ENCODE data around the gene TGM2.

Gene TGM2

GRCh38 chr20:38144974-38145728, 19.9 kb downstream of the TGM2 start:
- H3K36me3 ChIP-seq (ENCODE audit: control insufficient read depth, insufficient read depth, low read length) = no peaks in the 10 kb centered on the region
- no peaks in the 10 kb centered on the region for H3K9me3 ChIP-seq (ENCODE audit: control insufficient read depth, insufficient read depth, low read length)
- H3K4me3 ChIP-seq (ENCODE audit: low read depth, low read length) = no peak overlapping the region
- H3K9ac ChIP-seq (ENCODE audit: low read depth, low read length) = no peak overlapping the region
- no peaks in the 10 kb centered on the region for H3K27me3 ChIP-seq (ENCODE audit: control insufficient read depth, insufficient read depth, low read length)
- H3K4me1 ChIP-seq (ENCODE audit: control insufficient read depth, insufficient read depth, low read length) = no peaks in the 10 kb centered on the region

- no peak overlapping the region for H3K9ac ChIP-seq (ENCODE audit: low read depth, low read length)
- no peaks in the 10 kb centered on the region for H3K27me3 ChIP-seq (ENCODE audit: control insufficient read depth, insufficient read depth, low read length)
- H3K4me1 ChIP-seq (ENCODE audit: control insufficient read depth, insufficient read depth, low read length) = peaks cover 2% of the 10 kb centered on the region
- H3K4me3 ChIP-seq (ENCODE audit: low read depth, low read length) = no peak overlapping the region
- H3K36me3 ChIP-seq (ENCODE audit: control insufficient read depth, insufficient read depth, low read length) = no peaks in the 10 kb centered on the region
- no peaks in the 10 kb centered on the region for H3K9me3 ChIP-seq (ENCODE audit: control insufficient read depth, insufficient read depth, low read length)
Measured at GRCh38 chr20:38144598-38144973, 20.5 kb downstream of the TGM2 start.

GRCh38 chr20:38143646-38144554, 21.2 kb downstream of the TGM2 start:
- peaks cover 2% of the 10 kb centered on the region for H3K4me1 ChIP-seq (ENCODE audit: control insufficient read depth, insufficient read depth, low read length)
- no peaks in the 10 kb centered on the region for H3K9me3 ChIP-seq (ENCODE audit: control insufficient read depth, insufficient read depth, low read length)
- no peak overlapping the region for H3K4me3 ChIP-seq (ENCODE audit: low read depth, low read length)
- H3K27me3 ChIP-seq (ENCODE audit: control insufficient read depth, insufficient read depth, low read length) = no peaks in the 10 kb centered on the region
- no peaks in the 10 kb centered on the region for H3K36me3 ChIP-seq (ENCODE audit: control insufficient read depth, insufficient read depth, low read length)
- H3K9ac ChIP-seq (ENCODE audit: low read depth, low read length) = no peak overlapping the region

- H3K4me1 ChIP-seq (ENCODE audit: control insufficient read depth, insufficient read depth, low read length) = peaks cover 2% of the 10 kb centered on the region
- H3K36me3 ChIP-seq (ENCODE audit: control insufficient read depth, insufficient read depth, low read length) = no peaks in the 10 kb centered on the region
- no peak overlapping the region for H3K4me3 ChIP-seq (ENCODE audit: low read depth, low read length)
Measured at GRCh38 chr20:38143238-38143645, 21.8 kb downstream of the TGM2 start.

GRCh38 chr20:38141889-38142494, 23.1 kb downstream of the TGM2 start:
- H3K4me3 ChIP-seq (ENCODE audit: low read depth, low read length) = no peak overlapping the region
- no peaks in the 10 kb centered on the region for H3K36me3 ChIP-seq (ENCODE audit: control insufficient read depth, insufficient read depth, low read length)
- no peaks in the 10 kb centered on the region for H3K9me3 ChIP-seq (ENCODE audit: control insufficient read depth, insufficient read depth, low read length)
- H3K27me3 ChIP-seq (ENCODE audit: control insufficient read depth, insufficient read depth, low read length) = no peaks in the 10 kb centered on the region
- H3K4me1 ChIP-seq (ENCODE audit: control insufficient read depth, insufficient read depth, low read length) = peaks cover 2% of the 10 kb centered on the region
- no peak overlapping the region for H3K9ac ChIP-seq (ENCODE audit: low read depth, low read length)

More at GRCh38 chr20:38143238-38143645, 21.8 kb downstream of the TGM2 start:
- H3K9ac ChIP-seq (ENCODE audit: low read depth, low read length) = no peak overlapping the region
- H3K9me3 ChIP-seq (ENCODE audit: control insufficient read depth, insufficient read depth, low read length) = no peaks in the 10 kb centered on the region
- H3K27me3 ChIP-seq (ENCODE audit: control insufficient read depth, insufficient read depth, low read length) = no peaks in the 10 kb centered on the region

GRCh38 chr20:38141204-38141888, 23.7 kb downstream of the TGM2 start:
- Histone ChIP-seq H3K27me3 (ENCODE audit: control insufficient read depth, insufficient read depth, low read length) (no peaks in the 10 kb centered on the region), H3K9me3 (ENCODE audit: control insufficient read depth, insufficient read depth, low read length) (no peaks in the 10 kb centered on the region), H3K4me3 (ENCODE audit: low read depth, low read length) (no peak overlapping the region), H3K36me3 (ENCODE audit: control insufficient read depth, insufficient read depth, low read length) (no peaks in the 10 kb centered on the region), H3K4me1 (ENCODE audit: control insufficient read depth, insufficient read depth, low read length) (peaks cover 2% of the 10 kb centered on the region), H3K9ac (ENCODE audit: low read depth, low read length) (no peak overlapping the region)

GRCh38 chr20:38139977-38140753, 24.9 kb downstream of the TGM2 start:
- Histone ChIP-seq H3K9ac (ENCODE audit: low read depth, low read length) (no peak overlapping the region), H3K36me3 (ENCODE audit: control insufficient read depth, insufficient read depth, low read length) (no peaks in the 10 kb centered on the region), H3K4me1 (ENCODE audit: control insufficient read depth, insufficient read depth, low read length) (peaks cover 2% of the 10 kb centered on the region)

GRCh38 chr20:38139156-38139912, 25.7 kb downstream of the TGM2 start:
- H3K9me3 ChIP-seq (ENCODE audit: control insufficient read depth, insufficient read depth, low read length) = no peaks in the 10 kb centered on the region
- H3K9ac ChIP-seq (ENCODE audit: low read depth, low read length) = no peak overlapping the region
- H3K27me3 ChIP-seq (ENCODE audit: control insufficient read depth, insufficient read depth, low read length) = no peaks in the 10 kb centered on the region
- H3K36me3 ChIP-seq (ENCODE audit: control insufficient read depth, insufficient read depth, low read length) = no peaks in the 10 kb centered on the region
- peaks cover 2% of the 10 kb centered on the region for H3K4me1 ChIP-seq (ENCODE audit: control insufficient read depth, insufficient read depth, low read length)
- H3K4me3 ChIP-seq (ENCODE audit: low read depth, low read length) = no peak overlapping the region

More at GRCh38 chr20:38139977-38140753, 24.9 kb downstream of the TGM2 start:
- Histone ChIP-seq H3K9me3 (ENCODE audit: control insufficient read depth, insufficient read depth, low read length) (no peaks in the 10 kb centered on the region), H3K27me3 (ENCODE audit: control insufficient read depth, insufficient read depth, low read length) (no peaks in the 10 kb centered on the region), H3K4me3 (ENCODE audit: low read depth, low read length) (no peak overlapping the region)

- no peak overlapping the region for H3K9ac ChIP-seq (ENCODE audit: low read depth, low read length)
- no peaks in the 10 kb centered on the region for H3K36me3 ChIP-seq (ENCODE audit: control insufficient read depth, insufficient read depth, low read length)
- H3K4me3 ChIP-seq (ENCODE audit: low read depth, low read length) = no peak overlapping the region
- H3K27me3 ChIP-seq (ENCODE audit: control insufficient read depth, insufficient read depth, low read length) = no peaks in the 10 kb centered on the region
- H3K4me1 ChIP-seq (ENCODE audit: control insufficient read depth, insufficient read depth, low read length) = peaks cover 2% of the 10 kb centered on the region
- H3K9me3 ChIP-seq (ENCODE audit: control insufficient read depth, insufficient read depth, low read length) = no peaks in the 10 kb centered on the region
Measured at GRCh38 chr20:38138086-38138778, 26.8 kb downstream of the TGM2 start.

GRCh38 chr20:38137441-38138037, 27.5 kb downstream of the TGM2 start:
- Histone ChIP-seq H3K9me3 (ENCODE audit: control insufficient read depth, insufficient read depth, low read length) (no peaks in the 10 kb centered on the region), H3K27me3 (ENCODE audit: control insufficient read depth, insufficient read depth, low read length) (no peaks in the 10 kb centered on the region), H3K9ac (ENCODE audit: low read depth, low read length) (no peak overlapping the region), H3K4me1 (ENCODE audit: control insufficient read depth, insufficient read depth, low read length) (peaks cover 2% of the 10 kb centered on the region), H3K36me3 (ENCODE audit: control insufficient read depth, insufficient read depth, low read length) (no peaks in the 10 kb centered on the region), H3K4me3 (ENCODE audit: low read depth, low read length) (no peak overlapping the region)
